ENCODE results near the gene COX19.

COX19 gene

GRCh38 chr7:990933-991728, 15.8 kb upstream of the COX19 start:
- DNase-seq: no peak

- no peak for DNase-seq
Observed at GRCh38 chr7:990352-990932, 15.1 kb upstream of the COX19 start.

GRCh38 chr7:988963-989529, 13.7 kb upstream of the COX19 start:
- no peak for DNase-seq

GRCh38 chr7:988426-988911, 13.1 kb upstream of the COX19 start:
- no peak for DNase-seq

- DNase-seq: no peak
Observed at GRCh38 chr7:987909-988308, 12.6 kb upstream of the COX19 start.

GRCh38 chr7:986766-987751, 11.7 kb upstream of the COX19 start:
- no peak for DNase-seq

- no peak for DNase-seq
Observed at GRCh38 chr7:985915-986741, 10.8 kb upstream of the COX19 start.

GRCh38 chr7:985127-985416, 9.7 kb upstream of the COX19 start:
- no peak for DNase-seq

GRCh38 chr7:984361-985126, 9.2 kb upstream of the COX19 start:
- DNase-seq: no peak

- no peak for DNase-seq
Observed at GRCh38 chr7:983616-984071, 8.3 kb upstream of the COX19 start.

- no peak for DNase-seq
Observed at GRCh38 chr7:983004-983615, 7.8 kb upstream of the COX19 start, which contains the start of gene CYP2W1. Gene CYP2W1, plus strand, starts transcription at chr7:983181. Its CDS starts 31 bp downstream, at chr7:983212.

GRCh38 chr7:982511-983003, 7.2 kb upstream of the COX19 start:
- no peak for DNase-seq

- no peak for DNase-seq
Observed at GRCh38 chr7:981793-982510, 6.6 kb upstream of the COX19 start.

GRCh38 chr7:979886-980571, 4.7 kb upstream of the COX19 start:
- DNase-seq: no peak

GRCh38 chr7:979151-979550, 3.8 kb upstream of the COX19 start:
- no peak for DNase-seq

GRCh38 chr7:978416-979091, 3.2 kb upstream of the COX19 start:
- no peak for DNase-seq

GRCh38 chr7:978049-978346, 2.6 kb upstream of the COX19 start:
- DNase-seq: no peak

GRCh38 chr7:977326-978048, 2.1 kb upstream of the COX19 start:
- DNase-seq: no peak

All from CD4-positive, alpha-beta T cell treated with Interleukin-4 for 4 hours (primary cell).